Germinal center (tissue), 1 donor: ENCODE measurements around the gene CCDC171.

ENCODE experiments used
- DNase-seq: peaks from one replicate; pipeline ENCODE4 v3.0.0; 2012; ENCODE audit warnings: mixed read lengths, low spot score

CCDC171 gene

DNA sequence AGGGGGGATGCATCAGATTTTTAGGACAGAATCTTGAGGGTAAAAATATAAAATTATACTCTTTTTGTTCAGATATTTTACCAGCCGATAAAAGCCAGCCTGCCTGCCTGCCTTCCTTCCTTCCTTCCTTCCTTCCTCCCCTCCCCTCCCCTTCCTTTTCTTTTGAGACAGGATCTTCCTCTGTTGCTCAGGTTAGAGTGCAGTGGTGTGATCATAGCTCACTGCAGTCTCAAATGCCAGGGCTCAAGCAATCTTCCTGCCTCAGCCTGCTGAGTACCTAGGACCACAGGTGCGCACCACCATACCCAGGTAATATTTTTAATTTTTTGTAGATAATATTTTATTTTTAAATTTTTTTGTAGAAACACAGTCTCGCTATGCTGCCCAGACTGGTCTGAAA is 330.0 kb downstream of the CCDC171 start:
- DNase-seq = no peak

DNA sequence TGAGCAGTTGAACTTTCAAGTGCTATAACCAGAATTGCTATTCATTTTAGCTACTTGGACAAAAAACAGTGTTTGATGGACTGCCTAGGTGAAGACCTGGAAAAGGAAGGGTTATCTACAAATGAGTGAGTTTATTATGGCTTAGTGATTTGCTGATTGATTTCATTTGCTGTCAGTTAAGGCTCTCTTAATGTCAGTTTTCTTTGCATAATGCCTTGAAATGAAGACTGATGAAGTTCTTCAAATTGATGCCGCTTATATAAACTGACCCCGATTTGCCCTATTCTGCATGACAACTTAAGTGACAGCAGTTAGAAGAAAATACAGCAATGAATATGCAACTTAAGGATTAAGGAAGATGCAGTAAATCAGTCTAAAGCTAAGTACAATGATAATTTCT is 332.6 kb downstream of the CCDC171 start:
- DNase-seq = no peak

DNA sequence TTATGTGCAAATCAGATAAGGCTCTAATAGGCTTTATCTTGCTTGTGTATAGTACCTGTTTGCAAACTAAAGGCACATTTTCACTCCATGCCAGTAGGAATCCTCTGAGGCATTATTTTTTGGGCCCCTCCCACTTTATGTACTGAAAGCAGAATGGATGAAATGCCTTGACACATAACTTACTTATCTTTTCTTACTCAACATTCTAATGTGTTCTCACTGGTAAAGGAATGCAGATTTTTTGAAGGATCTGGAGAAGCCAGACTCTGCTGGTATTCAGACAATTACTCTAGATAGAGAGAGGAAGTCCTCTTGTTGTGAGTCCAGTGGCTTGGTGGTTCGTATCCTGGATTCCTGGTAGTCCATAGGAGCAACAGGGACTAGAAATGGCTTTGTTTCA is 336.7 kb downstream of the CCDC171 start:
- DNase-seq = no peak

DNA sequence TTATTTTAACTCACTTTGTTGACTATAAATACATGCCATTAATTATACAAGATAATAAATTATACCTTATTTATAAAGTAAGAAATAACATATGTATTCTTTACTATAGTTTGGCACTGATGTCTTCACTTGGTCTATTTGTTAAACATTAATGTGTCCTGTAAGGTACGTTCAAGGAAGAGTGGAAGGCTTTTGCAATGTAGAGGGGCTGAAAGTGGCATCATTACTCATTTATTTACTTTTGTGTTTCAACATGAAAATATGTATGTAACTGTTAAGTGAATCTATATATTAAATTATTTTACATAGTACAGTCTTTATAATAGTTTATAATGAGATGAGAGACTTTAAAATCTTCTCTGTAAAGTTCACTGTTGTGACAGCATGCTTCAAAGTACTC is 348.7 kb downstream of the CCDC171 start:
- no peak for DNase-seq

DNA sequence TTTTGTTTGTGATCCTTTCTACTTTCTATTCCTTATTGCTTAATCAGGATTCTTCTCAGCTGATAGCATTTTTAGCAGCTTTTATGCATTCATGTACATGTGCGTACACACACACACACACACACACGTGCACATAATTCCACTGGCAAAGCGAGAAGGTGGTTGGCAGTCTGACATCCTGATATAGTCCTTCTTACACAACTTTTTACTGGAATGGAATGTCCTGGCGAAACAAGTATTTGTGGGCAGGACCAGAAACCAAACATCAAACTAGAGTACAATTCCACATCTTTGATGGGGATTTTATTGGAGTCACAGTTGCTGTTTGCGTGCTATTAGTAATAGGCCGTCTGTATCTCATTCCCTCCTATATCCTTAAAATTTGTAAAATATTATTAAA is 356.5 kb downstream of the CCDC171 start:
- no peak for DNase-seq

DNA sequence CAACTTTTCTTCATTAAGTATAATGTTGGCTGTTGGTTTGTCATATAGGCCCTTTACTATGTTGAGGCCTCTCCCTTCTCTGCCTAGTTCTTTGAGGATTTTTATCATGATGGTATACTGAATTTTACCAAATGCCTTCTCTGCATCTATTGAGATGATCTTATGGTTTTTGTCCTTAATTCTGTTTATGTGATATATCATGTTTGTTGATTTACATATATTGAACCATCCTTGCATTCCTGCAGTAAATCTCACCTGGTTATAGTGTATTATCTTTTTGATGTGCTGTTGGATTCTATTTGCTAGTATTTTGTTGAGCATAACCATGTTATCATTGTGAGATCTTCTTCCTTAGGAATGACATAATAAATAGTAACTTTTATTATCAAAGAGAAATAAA is 362.9 kb downstream of the CCDC171 start:
- DNase-seq = no peak

DNA sequence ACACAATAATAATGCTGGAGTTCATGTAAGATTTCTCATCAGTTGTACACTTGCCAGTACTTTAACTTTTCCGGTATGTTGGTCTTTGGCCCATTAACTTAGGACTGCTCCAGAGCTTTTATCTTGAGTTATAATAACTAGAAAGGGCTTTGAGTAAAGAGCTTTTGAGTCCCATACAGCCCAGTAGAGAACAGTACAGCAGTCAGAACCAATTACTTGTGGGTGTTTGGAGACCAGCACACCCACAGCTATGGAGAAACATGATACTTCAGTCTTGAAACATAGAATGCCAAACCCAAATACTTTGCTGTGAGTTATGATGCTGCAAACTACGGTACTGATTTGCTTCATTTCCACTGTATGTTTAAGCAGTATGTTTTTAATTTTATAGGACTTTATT is 374.3 kb downstream of the CCDC171 start:
- DNase-seq = no peak

DNA sequence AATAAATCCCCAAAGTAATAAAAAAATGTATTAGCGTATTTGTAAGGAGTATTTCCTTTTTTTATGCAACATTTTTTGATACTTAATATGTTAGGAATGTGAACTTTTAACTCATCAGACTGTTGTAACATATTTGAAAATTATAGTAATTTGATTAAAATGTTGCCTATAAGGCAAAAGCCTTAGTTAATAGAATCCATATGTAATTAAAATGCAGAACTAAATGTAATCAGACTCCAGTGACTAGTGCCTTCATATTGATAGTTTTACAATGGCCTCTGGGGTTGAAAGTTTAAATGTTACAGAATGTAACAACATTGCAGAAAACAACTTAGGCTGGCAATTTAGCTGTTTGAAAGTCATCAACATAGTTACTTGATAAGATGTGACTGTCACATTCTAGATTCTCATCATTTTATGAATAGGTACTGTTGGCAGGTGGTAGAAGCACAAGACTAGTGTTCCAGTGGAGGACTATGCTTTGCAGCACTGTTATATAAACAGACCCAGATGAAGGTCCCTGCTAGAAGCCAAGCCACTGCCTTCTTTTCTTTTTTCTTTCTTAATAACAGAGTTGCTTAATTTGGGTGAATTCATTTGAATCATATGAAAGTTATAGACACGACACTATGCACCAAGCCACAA is 382.9 kb downstream of the CCDC171 start:
- DNase-seq = no peak

DNA sequence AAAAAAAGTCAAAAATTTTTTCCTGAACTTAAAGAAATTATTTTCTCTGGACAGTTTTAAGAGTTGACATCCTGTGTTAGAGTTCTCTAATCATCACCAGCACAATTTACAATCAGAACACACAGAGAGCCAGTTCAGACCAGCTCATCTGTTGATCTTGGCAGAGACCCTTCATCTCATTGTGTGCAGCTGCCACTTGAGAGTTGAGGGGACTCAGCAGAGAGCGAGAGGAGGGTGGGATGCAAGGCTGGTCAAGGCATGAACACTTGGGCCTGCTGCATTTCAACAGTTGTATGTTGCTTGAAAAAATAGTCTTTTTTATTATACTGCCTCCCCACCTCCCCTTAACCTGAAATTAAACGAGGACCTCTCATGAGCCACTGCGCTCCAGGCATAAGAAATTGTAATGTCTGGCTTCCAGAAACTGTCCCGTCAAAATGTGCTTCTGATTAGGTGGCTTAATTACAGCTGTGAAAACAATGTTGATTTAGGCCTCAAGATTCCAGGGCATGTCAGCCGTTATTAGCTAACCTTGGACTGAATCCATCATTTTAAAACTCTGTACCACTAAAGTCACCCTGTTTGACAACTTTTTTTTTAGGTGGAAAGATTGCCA is 383.6 kb downstream of the CCDC171 start:
- no peak for DNase-seq

DNA sequence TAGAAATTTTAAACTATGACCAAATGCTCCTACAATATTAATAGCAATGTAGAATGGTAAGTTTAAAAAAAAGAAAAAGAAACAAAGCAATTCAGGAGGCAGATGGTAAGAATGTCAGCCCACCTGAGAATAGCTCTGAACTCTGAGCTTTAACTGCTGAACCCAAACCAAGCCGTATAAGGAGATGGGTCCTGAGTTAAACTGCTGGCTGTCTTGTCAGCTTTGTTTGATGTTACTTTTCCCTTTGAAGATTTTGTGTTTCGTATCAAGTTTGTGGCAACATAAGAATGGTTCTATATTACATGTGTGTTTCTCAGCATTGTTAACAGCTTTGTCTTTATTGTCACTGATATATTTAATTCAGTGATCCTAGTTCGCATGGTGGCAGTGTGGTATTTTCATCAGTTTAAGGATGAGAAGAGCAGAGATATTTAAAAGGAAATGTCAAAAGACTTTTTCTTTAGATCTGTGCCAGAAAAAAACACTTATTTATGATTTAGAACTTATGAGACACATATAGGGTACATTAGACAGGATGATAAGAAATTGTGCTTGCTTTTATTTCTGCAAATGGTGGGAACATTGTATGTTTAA is 390.1 kb downstream of the CCDC171 start:
- DNase-seq = no peak

DNA sequence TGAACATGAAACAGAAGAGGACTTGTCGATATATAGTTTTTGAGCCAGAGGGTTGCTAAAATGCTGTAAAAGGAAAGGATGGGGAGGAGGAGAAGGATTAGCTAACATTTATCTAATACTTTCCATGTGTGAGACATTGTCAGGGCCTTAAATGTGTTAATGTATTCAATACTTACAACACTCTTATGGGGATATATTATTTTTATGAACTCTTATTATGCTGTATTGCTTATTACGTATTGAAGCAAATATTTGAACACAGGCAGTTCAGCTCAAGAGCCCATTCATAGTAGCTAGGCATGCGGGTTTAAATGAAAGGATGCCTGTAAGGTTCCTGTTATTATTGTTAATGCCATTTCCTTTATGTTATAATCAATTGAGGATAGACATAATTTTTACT is 391.5 kb downstream of the CCDC171 start:
- no peak for DNase-seq

DNA sequence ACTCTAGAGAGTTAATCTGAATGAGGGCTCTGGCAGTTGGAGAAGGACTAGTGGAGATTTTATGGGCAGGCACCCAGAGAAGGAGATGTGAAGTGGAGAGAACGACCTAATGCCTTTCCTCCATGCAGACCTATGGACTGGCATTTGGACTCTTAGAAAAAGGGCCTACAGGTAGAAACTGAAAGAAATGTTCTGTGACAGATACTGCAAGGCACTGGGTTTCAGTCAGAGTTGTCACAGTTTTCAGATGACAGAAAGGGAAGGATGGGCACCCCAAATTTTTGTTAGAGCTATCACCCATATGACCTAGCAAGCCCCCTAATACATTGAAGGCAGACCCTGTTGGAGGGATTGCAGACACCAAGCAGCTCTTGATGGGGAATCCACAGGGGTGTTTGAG is 406.8 kb downstream of the CCDC171 start:
- no peak for DNase-seq

DNA sequence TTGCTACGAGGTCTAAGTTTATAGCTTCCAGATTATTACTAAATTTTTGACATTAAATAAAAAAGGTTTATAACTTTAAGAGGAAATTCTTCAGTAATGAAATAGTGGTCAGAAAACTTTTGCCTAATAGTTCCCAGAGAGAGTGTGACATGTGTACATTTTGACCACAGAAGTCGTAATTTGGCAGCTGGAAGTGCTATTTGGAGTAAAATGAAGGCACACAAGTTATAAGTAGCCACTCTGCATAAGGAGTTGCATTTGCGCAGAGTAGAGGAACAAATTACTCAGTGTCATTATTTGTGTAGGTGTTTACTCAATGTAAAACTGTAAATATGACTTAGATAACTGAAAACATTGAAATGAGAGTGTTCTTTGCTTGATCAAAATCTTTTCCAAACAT is 408.4 kb downstream of the CCDC171 start:
- DNase-seq = no peak

DNA sequence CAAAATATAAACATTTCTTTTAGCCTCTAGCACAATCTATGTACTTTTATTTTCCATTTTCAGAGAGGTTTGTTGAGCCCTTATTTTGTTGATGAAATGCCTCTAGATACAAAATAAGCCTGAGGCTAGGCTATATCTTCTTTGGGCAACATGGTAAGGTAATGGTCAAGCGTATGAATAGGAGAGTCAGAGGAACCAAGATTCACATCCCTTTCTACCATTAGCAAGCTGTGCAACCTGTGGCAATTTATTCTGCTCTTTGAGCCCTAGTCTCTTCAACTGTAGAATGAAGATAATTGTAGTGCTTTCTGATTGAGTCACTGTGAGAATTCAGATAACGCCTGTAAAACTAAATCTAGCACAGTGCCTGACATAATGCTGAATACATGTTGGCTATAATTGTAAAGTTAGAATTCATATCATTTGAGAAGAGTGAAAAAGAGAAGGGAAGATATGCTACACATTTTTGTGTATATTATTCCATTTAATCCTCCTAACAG is 412.5 kb downstream of the CCDC171 start:
- DNase-seq = no peak

DNA sequence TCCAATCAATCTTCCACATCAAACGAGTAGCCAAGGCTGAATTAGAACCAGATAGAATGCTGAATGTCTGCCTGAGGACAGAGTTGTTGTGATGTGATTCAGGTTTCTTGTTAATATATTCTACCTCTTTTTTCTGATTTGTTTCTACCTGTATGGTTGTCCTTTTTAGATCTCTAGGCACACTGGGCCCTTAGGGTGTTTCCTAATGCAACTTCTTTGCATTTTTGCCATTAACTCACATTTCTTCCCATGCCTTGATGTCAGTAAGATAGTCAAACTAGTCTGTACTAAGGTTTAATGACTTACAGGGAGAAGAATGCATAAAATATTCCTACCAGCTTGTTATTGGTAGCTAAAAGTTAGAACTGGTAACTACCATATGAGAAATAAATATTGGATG is 413.6 kb downstream of the CCDC171 start:
- no peak for DNase-seq

DNA sequence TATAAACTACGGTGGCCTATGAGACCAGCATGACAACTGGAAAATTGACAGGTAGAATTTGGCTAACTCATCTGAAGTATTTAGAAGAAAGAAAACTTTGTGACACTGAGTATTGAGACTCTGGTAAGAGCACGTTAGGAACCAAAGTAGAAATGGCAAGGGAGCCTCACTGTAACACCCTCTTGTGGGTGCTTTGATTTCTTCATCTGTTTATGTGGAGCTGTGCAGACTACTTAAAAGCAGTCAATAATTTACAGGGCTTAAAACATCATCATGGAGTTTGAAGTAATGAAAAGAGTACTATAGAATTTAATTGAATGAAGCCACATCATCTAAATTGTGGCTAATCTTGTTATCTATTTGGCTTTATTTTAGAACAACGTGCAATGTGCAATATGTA is 414.2 kb downstream of the CCDC171 start:
- no peak for DNase-seq

DNA sequence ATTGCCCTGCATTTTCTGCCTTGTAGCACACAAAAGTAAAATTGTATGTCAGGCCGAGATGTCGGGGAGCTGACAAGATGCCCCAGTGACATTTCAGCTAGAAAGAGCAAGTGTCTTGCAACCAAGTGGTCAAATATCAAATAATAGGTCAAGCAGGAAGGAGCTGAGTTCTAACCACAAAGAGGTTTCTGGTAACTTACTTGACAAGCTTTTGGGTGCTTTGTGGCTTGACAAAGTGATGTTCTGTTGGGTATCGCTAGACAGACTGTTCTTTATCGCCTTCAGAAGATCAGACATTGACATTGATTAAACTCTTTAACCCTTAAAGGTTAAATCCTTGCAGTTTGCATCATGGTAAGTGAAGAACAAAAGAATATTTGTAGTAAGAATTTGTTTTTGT is 419.9 kb downstream of the CCDC171 start:
- DNase-seq = no peak

DNA sequence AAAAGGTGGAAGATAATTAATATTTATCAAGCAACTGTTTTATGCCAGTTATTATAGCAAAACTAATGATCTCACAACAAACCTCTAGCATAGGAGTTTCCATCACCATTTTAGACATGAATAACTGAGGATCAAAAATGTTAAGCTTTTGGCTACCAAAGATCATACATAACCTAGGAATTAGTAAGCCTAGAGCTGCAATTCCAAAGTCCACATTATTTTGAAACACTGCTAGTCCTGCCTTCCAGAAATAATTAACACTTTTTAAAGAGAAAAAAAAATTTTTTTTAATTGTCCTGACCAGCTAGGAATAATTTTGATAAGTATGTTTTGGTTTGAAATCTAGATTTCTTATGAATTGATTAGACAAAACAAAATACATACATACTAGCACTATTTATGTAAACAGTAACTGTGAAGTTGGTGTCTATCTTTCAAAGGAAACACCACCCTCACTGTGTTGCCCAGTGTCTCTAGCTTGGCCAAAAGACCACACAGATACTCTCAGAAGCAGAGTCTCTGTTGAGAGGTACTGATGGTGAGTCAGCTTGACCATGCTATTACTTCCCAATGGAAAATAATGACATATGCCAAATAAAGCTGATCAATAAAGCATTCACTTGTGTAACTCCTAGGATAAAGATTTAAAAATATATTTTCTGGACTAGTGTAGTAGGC is 422.4 kb downstream of the CCDC171 start:
- DNase-seq = no peak

DNA sequence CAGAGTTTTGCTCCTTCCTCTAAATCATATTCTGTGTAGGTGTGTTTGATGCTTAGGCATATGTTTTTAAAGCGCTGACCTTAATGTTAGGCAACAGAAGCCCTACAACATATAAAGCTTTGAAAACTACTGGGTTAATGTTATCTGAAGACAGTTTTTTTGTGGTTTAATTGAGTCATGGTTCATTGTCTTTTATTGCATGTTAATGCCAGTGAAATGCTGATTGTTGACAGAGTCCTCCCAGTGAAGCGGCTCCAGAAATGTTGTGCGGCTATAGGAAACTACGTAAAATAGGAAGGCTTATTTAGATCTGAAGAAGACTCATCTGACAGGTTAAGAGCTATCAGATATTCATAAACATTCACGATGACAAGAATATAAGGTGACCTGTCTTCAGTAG is 424.6 kb downstream of the CCDC171 start:
- no peak for DNase-seq

DNA sequence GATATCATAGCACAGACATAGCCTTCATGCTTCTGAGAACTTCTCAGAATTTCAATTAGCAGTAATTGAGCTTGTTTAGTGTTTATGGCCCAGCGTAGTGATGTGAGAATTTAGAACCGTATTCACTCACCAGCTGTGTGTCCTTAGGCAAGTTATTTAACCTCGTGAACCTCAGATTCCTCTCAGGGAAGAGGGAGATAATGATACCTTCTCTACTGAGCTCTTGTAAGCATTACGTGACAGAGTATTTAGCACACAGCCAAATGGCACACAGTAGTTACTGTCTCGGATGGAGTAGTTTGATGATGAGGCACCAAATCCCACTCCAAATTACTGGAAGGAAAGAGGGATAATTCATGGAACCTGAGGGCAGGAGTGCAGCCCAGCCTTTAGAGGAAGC is 429.3 kb downstream of the CCDC171 start:
- no peak for DNase-seq

DNA sequence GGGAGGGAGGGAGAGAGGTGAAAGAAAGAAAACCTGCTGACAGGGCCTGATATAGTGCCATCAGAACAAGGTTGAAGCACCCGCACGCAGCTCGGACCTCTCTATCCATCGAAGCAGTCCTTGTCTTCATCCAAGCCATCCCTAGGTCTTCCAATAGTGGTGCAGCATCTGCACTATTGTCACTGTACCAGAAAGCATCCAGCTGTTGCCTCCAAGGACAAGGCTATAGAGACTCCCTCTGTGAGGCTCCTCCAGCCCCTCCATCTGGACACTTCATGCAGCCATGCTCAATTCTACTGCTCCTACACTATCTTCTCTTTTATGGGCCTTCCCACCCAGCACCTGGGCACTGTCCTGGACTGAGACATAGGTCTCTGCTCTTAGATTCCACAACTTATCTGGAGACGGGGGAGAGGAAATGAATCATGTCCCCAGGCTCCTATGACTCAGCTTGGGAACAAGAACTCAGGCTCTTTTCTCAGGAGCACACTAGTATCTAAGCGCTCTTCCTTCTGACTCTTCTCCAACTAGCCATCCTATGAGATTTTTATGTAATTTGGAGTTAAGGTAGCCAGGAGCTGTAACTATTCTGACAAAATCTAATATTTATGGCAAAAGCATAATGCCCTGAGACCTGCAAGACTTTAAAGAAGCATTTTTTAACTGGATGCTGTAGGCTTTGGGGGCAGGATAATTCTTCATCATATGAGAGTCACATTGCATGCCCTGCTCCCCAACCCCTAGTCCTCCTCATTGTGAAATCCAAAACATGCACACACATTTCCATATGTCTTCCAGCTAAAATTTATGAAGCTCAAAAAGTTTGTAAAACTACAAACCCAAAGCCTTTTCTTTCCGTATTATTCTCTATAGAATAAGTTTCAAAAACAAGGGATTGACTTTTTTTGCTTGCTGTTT is 446.8 kb downstream of the CCDC171 start:
- no peak for DNase-seq

DNA sequence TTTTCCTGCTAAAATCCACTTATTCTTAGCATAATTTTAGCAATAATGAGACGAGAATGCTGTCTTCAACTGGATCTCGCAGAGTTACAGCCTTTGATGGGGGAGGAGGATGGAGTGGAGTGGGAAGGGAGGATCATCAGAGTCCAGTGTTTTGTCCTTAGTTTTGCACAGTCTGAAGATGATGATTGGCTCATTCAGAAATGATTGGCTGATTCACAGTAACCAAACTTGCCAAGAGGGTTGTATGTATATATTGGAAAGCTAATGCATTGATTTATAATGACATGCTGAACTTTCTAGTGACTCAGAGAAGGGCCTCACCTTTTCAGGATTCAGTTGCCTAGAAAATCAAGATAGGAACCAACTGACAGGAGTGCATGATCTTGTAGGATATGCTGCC is 448.0 kb downstream of the CCDC171 start:
- no peak for DNase-seq
